Measurements from ENCODE around the gene UBE2K. TPM values are rescaled to one million over a fixed set of nuclear protein-coding genes. Genes with fewer than 3 reads are reported as not detected.
"Not testable (repeated sequence)": the region's sequence is repeated elsewhere in the genome, so short reads cannot be mapped to it uniquely, and the experiment has no call there.

Gene UBE2K
- total RNA-seq, 1 donor from 2014 or later: 13.7 TPM

DNA sequence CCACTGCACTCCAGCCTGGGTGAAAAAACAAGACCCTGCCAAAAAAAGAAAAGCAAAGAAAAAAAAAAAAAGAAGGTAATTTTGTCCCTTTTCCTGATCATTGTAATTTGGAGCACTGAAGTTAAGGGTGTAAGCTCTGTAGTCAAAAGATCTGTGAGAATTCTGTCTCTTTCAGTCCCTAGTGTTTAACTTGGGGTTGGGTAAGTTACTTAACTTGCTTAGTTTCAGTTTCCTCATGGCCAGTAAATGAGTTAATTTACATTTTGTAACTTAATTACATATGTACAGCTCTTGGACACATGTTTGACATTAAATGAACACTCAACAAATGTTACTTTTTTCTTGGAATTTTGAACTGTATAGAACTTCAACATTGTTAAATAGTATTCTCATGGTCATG lies 10.9 kb upstream of the UBE2K start:
- no peak for DNase-seq (ENCODE audit: low read depth in 2 of 2)

GRCh38 chr4:39689970-39690369 lies 8.0 kb upstream of the UBE2K start:
- DNase-seq (ENCODE audit: low read depth in 2 of 2): no peak

GRCh38 chr4:39698424-39699009 lies 581 bp downstream of the UBE2K start:
- peak; percentile 33 to 55 for DNase-seq (ENCODE audit: low read depth in 2 of 2)

- DNase-seq (ENCODE audit: low read depth in 2 of 2): peak; percentile 55 to 70
These were observed 1.9 kb downstream of the UBE2K start for GRCh38 chr4:39699687-39700409.

- DNase-seq (ENCODE audit: low read depth in 2 of 2): no peak
These were observed 2.6 kb downstream of the UBE2K start for GRCh38 chr4:39700554-39700953.

DNA sequence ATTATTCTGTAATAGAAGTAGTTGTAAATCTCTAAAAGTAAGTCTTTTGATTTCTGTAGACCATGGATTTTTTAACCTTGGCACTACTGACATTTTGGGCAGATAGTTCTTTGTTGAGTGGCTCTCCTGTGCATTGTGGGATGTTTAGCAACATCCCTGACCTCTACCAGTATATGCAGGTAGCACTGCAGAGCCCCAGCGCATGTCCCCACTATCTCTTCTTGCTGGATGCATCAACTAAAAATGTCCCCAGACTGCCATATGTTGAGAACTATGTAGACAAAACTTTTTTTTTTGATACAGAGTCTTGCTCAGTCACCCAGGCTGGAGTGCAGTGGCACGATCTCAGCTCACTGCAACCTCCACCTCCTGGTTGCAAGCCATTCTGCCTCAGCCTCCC lies 4.8 kb downstream of the UBE2K start:
- no peak for DNase-seq (ENCODE audit: low read depth in 2 of 2)

DNA sequence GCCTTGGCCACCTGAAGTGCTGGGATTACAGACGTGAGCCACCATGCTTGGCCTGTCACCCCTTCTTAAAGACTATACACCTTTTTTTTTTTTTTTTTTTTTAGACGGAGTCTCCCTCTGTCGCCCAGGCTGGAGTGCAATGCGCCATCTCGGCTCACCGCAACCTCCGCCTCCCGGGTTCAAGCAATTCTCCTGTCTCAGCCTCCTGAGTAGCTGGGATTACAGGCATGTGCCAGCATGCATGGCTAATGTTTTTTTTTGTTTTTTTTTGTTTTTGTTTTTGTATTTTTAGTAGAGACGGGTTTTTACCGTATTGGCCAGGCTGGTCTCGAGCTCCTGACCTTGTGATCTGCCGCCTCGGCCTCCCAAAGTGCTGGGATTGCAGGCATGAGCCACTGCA lies 6.9 kb downstream of the UBE2K start:
- not testable (repeated sequence) for DNase-seq (ENCODE audit: low read depth in 2 of 2)

- peak; percentile 71 to 84 for DNase-seq (ENCODE audit: low read depth in 2 of 2)
These were observed 8.4 kb downstream of the UBE2K start for GRCh38 chr4:39706334-39706733.

DNA sequence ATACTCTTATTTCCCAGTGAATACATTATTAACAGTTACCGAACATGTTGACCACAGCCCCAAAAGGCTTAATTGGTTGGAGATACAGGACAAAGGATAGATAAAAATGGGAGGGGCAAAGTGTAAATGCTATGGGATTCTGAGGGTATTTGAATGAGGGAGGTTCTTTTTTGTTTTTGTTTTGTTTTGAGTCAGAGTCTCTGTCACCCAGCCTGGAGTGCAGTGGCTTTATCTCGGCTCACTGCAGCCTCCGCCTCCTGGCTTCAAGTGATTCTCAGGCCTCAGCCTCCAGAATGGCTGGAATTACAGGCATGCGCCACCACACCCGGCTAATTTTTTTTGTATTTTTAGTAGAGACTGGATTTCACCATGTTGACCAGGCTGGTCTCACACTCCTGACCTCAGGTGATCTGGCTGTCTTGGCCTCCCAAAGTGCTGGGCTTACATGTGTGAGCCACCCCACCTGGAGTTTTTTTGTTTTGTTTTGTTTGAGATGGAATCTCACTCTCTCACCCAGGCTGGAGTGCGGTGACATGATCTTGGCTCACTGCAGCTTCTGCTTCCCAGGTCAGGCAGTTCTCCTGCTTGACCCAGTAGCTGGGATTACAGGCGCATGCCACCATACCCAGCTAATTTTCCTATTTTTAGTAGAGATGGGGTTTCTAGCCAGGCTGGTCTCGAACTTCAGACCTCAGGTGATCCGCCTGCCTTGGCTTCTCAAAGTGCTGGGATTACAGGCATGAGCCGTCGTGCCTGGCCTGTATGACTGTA lies 9.0 kb downstream of the UBE2K start:
- no peak for DNase-seq (ENCODE audit: low read depth in 2 of 2)

DNA sequence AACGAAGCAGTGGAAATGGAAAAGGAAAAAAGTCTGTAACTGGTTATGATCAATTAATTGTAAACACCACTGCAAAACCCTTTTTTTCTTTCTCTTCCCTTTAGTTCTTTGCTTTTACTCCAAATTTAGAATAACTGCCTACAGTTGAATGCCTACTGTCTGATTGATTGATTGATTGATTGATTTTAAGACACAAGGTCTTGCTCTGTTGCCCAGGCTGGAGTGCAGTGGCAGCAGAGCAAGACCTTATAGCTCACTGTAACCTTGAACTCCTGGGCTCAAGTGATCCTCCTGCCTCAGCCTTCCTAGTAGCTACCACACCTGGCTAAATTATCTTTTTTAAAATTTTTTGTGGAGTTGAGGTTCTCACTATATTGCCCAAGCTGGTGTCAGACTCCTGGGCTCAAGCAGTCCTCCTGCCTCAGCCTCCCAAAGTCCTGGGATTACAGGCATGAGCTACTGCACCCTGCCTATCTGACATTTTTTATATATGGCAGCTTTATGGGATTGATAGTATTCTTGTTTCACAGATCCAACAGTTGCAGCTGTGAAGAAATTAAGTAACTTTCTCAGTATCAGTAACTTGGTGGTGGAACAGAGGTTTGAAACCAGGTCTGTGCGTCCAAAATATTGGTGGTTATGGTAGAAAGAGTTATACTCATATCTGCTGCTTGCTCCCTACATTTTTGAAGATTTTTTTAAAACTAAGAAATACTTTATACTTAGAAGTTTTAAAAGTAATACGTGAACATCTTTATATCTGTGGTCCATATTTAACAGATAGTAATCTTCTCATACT lies 12.4 kb downstream of the UBE2K start:
- DNase-seq (ENCODE audit: low read depth in 2 of 2): no peak

GRCh38 chr4:39712819-39713607 lies 15.1 kb downstream of the UBE2K start:
- no peak for DNase-seq (ENCODE audit: low read depth in 2 of 2)

DNA sequence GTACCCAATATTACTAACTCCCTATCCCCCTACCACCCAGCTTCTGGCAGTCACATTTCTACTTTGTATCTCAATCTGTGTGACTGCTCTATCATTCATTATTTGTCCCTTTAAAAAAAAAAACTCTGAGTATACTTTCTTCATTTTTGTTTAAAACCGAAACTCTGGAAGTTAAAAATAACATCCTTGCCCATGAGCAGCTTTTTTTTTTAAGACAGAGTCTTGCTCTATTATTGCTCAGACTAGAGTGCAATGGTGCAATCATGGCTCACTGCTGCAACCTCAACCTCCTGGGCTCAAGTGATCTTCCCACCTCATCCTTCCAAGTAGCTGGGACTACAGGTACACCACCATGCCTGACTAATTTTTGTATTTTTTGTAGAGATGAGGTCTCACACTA lies 15.8 kb downstream of the UBE2K start:
- no peak for DNase-seq (ENCODE audit: low read depth in 2 of 2)

DNA sequence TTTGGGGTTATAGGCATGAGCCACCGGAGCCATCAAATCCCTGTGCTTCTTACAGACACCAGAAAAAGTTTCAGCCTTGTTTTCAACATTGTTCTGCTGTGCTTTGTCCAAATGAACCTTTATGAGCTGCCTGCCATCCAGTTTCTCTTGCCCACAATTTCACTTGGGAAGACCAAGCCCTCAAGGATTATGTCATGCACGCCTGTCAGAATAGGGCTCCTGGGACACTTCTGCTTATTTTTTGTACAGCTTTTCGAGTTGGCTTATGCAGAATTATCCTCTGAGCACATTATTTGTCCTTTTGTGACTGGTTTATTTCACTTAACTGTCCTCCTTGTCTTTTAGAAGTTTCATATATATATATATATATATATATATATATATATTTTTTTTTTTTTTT lies 16.2 kb downstream of the UBE2K start:
- DNase-seq (ENCODE audit: low read depth in 2 of 2): no peak

GRCh38 chr4:39715788-39716187 lies 17.9 kb downstream of the UBE2K start:
- no peak for DNase-seq (ENCODE audit: low read depth in 2 of 2)

DNA sequence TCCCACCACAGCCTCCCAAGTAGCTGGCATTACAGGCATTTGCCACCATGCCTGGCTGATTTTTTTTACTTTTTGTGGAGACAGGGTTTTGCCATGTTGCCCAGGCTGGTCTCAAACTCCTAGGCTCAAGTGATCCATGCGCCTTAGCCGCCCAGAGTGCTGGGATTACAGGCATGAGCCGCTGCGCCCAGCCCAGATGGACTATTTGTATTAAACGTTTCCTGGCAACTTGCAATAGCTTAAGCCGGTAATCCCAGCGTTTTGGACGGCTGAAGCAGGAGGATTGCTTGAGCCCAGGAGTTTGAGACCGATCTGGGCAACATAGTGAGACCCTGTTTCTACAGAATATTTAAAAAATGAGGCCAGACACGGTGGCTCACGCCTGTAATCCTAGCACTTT lies 18.4 kb downstream of the UBE2K start:
- no peak for DNase-seq (ENCODE audit: low read depth in 2 of 2)

DNA sequence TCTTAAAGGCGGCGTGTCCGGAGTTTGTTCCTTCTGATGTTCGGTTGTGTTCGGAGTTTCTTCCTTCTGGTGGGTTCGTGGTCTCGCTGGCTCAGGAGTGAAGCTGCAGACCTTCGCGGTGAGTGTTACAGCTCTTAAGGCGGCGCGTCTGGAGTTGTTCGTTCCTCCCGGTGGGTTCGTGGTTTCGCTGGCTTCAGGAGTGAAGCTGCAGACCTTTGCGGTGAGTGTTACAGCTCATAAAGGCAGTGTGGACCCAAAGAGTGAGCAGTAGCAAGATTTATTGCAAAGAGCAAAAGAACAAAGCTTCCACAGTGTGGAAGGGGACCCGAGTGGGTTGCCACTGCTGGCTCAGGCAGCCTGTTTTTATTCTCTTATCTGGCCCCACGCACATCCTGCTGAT lies 19.8 kb downstream of the UBE2K start:
- DNase-seq (ENCODE audit: low read depth in 2 of 2): not testable (repeated sequence)

DNA sequence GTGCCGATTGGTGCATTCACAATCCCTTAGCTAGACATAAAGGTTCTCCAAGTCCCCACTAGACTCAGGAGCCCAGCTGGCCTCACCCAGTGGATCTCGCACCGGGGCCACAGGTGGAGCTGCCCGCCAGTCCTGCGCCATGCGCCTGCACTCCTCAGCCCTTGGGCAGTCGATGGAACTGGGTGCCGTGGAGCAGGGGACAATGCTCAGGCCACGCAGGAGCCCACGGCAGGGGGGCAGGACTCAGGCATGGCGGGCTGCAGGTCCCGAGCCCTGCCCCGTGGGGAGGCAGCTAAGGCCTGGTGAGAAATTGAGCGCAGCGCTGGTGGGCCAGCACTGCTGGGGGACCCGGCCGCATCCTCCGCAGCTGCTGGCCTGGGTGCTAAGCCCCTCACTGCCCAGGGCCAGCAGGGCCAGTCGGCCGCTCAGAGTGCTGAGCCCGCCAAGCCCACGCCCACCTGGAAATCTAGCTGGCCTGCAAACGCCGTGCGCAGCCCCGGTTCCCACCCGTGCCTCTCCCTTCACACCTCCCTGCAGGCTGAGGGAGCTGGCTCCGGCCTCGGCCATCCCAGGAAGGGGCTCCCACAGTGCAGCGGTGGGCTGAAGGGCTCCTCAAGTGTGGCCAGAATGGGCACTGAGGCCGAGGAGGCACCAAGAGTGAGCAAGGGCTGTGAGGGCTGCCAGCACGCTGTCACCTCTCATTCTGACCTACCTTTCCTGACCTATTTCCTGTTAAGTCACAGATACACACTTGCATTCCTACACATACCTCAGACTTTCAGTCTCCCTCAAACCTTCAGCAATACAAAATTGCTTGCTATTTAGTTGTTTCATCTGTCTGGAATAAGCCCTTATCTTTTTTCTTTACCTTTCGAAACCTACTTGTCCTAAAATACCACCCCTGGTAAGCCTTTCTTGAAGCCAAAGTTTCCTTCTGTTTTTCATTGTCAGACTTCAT lies 20.7 kb downstream of the UBE2K start:
- peak in 1 of 2 donors; percentile 12 for DNase-seq (ENCODE audit: low read depth in 2 of 2)

DNA sequence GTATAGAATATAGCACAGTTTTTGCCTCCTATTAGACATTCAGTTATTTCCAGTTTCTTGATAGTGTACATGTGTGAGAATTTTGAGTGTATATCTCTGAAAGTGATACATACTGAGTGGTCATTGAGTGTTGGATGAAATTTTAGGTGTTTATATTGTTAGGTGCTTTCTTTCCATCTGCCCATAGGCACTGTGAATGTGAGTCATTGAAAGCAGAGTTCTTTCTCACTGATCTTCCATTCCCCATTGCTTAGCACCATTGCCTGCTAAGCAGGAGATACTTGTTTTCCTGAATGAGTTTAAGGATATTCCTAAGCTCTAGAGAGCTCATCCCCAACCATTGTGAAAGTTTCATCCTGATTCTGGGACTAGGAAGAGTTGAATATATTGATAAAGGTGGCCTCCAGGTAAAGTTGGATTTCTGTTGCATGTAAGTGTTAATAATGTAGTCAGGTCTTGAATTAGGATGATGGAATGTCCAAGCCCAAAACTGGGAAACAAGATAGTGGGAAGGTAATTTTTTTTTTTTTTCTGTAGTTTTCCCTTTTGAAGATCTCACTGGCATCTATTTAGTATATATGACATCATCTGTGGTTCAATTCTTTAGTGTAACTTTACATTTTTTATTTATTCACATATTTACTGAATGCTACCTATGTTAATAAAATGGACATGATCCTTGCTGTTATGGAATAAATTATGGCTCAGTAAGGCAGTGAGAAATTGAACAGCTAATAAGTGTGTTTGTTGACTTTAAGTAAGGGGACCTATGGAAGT lies 22.1 kb downstream of the UBE2K start:
- no peak for DNase-seq (ENCODE audit: low read depth in 2 of 2)

DNA sequence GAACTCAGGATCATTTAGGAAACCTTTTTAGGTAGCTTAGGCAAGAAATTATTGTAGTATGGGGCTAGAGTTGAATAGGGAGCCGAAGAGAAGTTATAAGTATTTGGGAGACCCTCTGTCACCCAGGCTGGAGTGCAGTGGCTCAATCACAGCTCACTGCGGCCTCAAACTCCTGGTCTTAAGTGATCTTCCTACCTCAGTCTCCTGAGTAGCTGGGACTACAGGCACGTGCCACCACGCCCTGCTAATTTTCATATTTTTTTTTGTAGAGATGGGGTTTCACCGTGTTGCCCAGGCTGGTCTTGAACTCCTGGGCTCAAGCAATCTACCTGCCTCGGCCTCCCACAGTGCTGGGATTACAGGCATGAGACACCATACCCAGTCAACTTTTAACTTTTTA lies 23.3 kb downstream of the UBE2K start:
- DNase-seq (ENCODE audit: low read depth in 2 of 2): not testable (repeated sequence)
